Measurements from ENCODE around the gene MEMO1. TPM values are rescaled to one million over a fixed set of nuclear protein-coding genes. Genes with fewer than 3 reads are reported as not detected.
"Not testable (repeated sequence)": the region's sequence is repeated elsewhere in the genome, so short reads cannot be mapped to it uniquely, and the experiment has no call there.

The MEMO1 gene
- 66.6 and 71.3 TPM in 2 replicates for total RNA-seq

- H3K4me1 Mint-ChIP-seq (ENCODE audit: low read depth): peaks cover 41% of the 10 kb centered on the region
- intact Hi-C loops (cut with micrococcal nuclease): loop anchor here (1.0 to 10.0 kb wide), 7 partner anchors 28 to 617 kb away; partner anchors contain the start of genes BIRC6, DPY30, SLC30A6 and SPAST
- peak; percentile 89 for DNase-seq (ENCODE audit: low spot score)
- no peaks in the 10 kb centered on the region for H3K9me3 Mint-ChIP-seq
- H3K27me3 Mint-ChIP-seq (ENCODE audit: insufficient read depth): no peaks in the 10 kb centered on the region
- peak within 1 kb of the TSS; percentile 97 for H3K27ac Mint-ChIP-seq
- H3K36me3 Mint-ChIP-seq (ENCODE audit: low read depth): peaks cover 17% of the 10 kb centered on the region
- H3K4me3 Mint-ChIP-seq: peak within 1 kb of the TSS; percentile 92
Observed at GRCh38 chr2:32010670-32011484, at the start of gene MEMO1. Gene MEMO1 (minus strand): TSS chr2:32011008. CDS start chr2:32010247, 761 bp downstream.

DNA sequence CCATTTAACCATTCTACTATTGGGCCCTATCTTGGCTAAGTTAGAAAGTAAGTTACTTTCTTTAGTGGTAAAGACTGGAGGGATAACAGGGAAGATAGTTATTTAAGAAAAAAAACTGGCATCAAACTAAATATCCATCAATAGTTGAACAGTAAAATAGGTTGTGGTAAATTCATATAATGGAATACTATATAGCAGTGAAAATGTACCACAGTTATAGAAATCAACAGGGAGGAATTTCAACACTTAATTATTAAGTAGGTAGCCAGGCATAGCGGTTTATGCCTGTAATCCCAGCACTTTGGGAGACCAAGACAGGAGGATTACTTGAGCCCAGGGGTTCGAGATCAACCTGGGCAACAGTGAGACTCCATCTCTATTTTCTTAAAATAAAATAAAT lies 49.5 kb upstream of the MEMO1 start:
- H3K27ac Mint-ChIP-seq: no peak overlapping the region
- no peaks in the 10 kb centered on the region for H3K36me3 Mint-ChIP-seq (ENCODE audit: low read depth)
- DNase-seq (ENCODE audit: low spot score): no peak
- intact Hi-C loops (cut with micrococcal nuclease): loop anchor here (5.0 kb wide), 3 partner anchors 103 to 1348 kb away; no protein-coding TSS in a partner anchor
- peaks cover 21% of the 10 kb centered on the region for H3K4me1 Mint-ChIP-seq (ENCODE audit: low read depth)
- H3K4me3 Mint-ChIP-seq: no peak overlapping the region
- peaks cover 6% of the 10 kb centered on the region for H3K27me3 Mint-ChIP-seq (ENCODE audit: insufficient read depth)
- H3K9me3 Mint-ChIP-seq: no peaks in the 10 kb centered on the region

DNA sequence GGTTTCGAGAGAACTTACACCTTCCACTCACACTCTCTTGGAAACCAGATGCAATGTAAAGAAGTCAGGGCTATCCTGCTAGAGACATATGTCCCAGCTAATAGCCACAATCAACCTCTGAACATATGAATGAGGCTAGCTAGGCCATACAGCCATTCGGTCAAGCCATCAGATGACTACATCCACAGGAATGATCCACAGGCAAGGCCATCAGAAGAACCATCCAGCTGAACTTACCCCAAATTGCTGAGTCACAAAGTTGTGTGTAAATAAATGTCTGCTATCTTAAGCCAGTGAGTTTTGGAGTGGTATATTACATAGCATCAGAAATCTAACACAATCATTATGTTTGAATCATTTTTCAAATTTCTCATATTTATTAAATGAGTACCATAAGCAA lies 47.3 kb upstream of the MEMO1 start:
- H3K4me1 Mint-ChIP-seq (ENCODE audit: low read depth): peaks cover 12% of the 10 kb centered on the region
- peaks cover 6% of the 10 kb centered on the region for H3K27me3 Mint-ChIP-seq (ENCODE audit: insufficient read depth)
- no peaks in the 10 kb centered on the region for H3K9me3 Mint-ChIP-seq
- DNase-seq (ENCODE audit: low spot score): no peak
- intact Hi-C loops (cut with micrococcal nuclease): no loop called here
- no peak overlapping the region for H3K27ac Mint-ChIP-seq
- no peak overlapping the region for H3K4me3 Mint-ChIP-seq
- H3K36me3 Mint-ChIP-seq (ENCODE audit: low read depth): no peaks in the 10 kb centered on the region

DNA sequence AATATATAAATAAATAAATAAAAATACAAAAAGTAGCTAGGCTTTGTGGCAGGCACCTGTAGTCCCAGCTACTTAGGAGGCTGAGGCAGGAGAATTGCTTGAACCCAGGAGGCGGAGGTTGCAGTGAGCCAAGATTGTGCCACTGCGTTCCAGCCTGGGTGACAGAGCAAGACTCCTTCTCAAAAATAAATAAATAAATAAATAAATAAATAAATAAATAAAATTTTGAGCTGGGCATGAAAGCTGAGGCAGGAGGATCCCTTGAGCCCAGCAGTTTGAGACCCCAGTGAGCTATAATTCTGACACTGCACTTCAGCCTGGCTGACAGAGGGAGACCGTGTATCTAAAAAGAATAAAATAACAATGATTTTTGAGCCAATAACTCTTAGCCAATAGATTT lies 43.8 kb upstream of the MEMO1 start:
- DNase-seq (ENCODE audit: low spot score); H3K4me3 Mint-ChIP-seq; H3K27ac Mint-ChIP-seq; H3K4me1 Mint-ChIP-seq (ENCODE audit: low read depth); H3K36me3 Mint-ChIP-seq (ENCODE audit: low read depth); H3K27me3 Mint-ChIP-seq (ENCODE audit: insufficient read depth); intact Hi-C loops (cut with micrococcal nuclease); H3K9me3 Mint-ChIP-seq: not testable (repeated sequence)

GRCh38 chr2:32051836-32052439 lies 41.1 kb upstream of the MEMO1 start:
- H3K27ac Mint-ChIP-seq: no peak overlapping the region
- no peak overlapping the region for H3K4me3 Mint-ChIP-seq
- H3K27me3 Mint-ChIP-seq (ENCODE audit: insufficient read depth): no peaks in the 10 kb centered on the region
- H3K9me3 Mint-ChIP-seq: no peaks in the 10 kb centered on the region
- no peak for DNase-seq (ENCODE audit: low spot score)
- no peaks in the 10 kb centered on the region for H3K4me1 Mint-ChIP-seq (ENCODE audit: low read depth)
- H3K36me3 Mint-ChIP-seq (ENCODE audit: low read depth): no peaks in the 10 kb centered on the region
- intact Hi-C loops (cut with micrococcal nuclease): no loop called here

DNA sequence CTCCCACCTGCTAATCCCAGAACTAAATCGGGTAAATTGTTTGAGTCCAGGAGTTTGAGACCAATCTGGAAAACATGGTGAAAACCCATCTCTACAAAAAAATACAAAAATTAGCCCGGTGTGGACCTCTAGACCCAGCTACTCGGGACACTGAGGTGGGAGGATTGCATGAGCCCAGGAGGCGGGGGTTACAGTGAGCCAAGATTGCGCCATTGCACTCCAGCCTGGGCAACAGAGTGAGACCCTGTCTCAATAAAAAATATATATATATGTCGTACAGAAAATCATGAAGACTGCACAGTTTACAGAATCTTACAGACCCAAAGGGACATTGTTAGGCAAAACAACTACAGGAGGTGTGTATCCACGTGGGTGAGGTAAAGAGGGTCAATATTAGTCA lies 32.8 kb upstream of the MEMO1 start:
- Mint-ChIP-seq H3K4me1 (ENCODE audit: low read depth) (peaks cover 17% of the 10 kb centered on the region), H3K4me3 (no peak overlapping the region), H3K36me3 (ENCODE audit: low read depth) (no peaks in the 10 kb centered on the region), H3K27ac (no peak overlapping the region), H3K27me3 (ENCODE audit: insufficient read depth) (peaks cover 1% of the 10 kb centered on the region), H3K9me3 (no peaks in the 10 kb centered on the region)
- no peak for DNase-seq (ENCODE audit: low spot score)
- intact Hi-C loops (cut with micrococcal nuclease): no loop called here

DNA sequence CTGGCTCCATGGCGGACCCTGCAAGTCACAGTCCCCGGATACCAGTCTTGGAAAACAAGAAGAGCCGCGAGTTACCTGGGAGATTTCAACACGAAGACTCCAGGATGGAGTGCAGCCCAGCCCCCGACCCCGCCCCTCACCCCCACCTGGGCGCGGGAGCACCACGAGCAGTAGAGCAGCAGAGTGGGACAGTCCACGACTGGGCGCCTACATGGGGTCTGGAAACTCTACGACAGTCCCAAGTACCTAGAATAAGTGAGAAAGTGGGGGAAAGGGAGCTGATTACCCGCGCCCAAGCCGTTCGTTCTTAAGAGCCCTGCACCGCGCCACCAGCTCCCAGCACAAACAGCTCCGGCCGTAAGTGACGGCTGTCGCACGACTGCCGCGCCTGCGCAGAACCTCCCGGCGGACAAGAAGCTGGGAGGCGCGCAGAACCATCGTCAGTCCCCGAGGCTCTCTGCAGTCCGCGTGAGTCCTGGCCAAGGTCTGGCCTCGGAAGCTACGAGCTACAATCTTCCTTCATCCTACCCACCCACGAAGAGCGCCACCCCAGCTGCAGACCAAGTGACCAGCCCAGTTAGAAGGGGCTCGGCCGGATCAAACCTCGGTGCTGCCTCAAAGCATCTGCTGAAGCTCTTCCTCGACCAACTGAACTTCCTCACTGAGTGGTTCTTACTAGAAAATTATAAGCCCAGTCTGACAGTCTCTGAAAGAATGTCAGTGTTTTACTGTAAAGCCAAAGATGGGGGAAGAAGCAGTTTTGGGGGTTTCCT lies 28.8 kb upstream of the MEMO1 start, which contains the start of gene DPY30:
DPY30 (minus strand) TSS at position 359 of the 773 bp plus-strand sequence; CDS start at position 10, 349 bp downstream.
- intact Hi-C loops (cut with micrococcal nuclease): loop anchor here (1.0 to 5.0 kb wide), 5 partner anchors 24 to 589 kb away; partner anchors contain the start of genes MEMO1, SLC30A6, SPAST and TTC27
- Mint-ChIP-seq H3K27ac (peak within 1 kb of the TSS; percentile 93), H3K9me3 (no peaks in the 10 kb centered on the region), H3K36me3 (ENCODE audit: low read depth) (peaks cover 1% of the 10 kb centered on the region), H3K27me3 (ENCODE audit: insufficient read depth) (peaks cover 1% of the 10 kb centered on the region), H3K4me1 (ENCODE audit: low read depth) (peaks cover 17% of the 10 kb centered on the region), H3K4me3 (peak within 1 kb of the TSS; percentile 93)
- DNase-seq (ENCODE audit: low spot score): peak; percentile 86

GRCh38 chr2:32034198-32034887 lies 23.5 kb upstream of the MEMO1 start:
- peaks cover 12% of the 10 kb centered on the region for H3K36me3 Mint-ChIP-seq (ENCODE audit: low read depth)
- H3K27ac Mint-ChIP-seq; H3K27me3 Mint-ChIP-seq (ENCODE audit: insufficient read depth); DNase-seq (ENCODE audit: low spot score); H3K4me3 Mint-ChIP-seq; intact Hi-C loops (cut with micrococcal nuclease); H3K9me3 Mint-ChIP-seq: not testable (repeated sequence)
- H3K4me1 Mint-ChIP-seq (ENCODE audit: low read depth): peaks cover 19% of the 10 kb centered on the region

DNA sequence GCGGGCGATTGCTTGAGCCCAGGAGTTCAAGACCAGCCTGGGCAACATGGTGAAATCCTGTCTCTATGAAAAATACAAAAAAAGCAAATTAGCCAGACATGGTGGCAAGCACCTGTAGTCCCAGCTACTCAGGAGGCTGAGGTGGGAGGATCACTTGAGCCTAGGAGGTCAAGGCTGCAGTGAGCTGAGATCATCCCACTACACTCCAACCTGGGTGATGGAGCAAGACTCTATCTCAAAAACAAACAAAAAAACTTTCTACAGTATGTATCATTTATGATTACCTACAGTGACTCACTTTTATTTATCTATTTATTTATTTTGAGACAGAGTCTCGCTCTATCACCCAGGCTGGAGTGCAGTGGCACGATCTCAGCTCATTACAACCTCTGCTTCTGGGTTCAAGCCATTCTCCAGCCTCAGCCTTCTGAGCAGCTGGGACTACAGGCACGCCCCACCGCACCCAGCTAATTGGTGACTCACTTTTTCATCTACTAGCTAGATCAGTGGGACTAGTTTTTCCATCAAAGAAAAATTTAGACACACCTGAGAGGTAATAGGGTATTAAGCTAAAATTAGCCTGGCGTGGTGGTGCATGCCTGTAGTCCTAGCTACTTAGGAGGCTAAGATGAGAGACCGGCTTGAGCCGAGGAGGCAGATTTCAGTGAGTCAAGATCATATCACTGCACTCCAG lies 8.1 kb upstream of the MEMO1 start:
- intact Hi-C loops (cut with micrococcal nuclease): loop anchor here (5.0 to 10.0 kb wide), 2 partner anchors 116 to 787 kb away; partner anchors contain the start of gene EHD3
- DNase-seq (ENCODE audit: low spot score); H3K9me3 Mint-ChIP-seq; H3K27ac Mint-ChIP-seq; H3K27me3 Mint-ChIP-seq (ENCODE audit: insufficient read depth); H3K4me1 Mint-ChIP-seq (ENCODE audit: low read depth); H3K4me3 Mint-ChIP-seq: not testable (repeated sequence)
- H3K36me3 Mint-ChIP-seq (ENCODE audit: low read depth): peaks cover 11% of the 10 kb centered on the region

DNA sequence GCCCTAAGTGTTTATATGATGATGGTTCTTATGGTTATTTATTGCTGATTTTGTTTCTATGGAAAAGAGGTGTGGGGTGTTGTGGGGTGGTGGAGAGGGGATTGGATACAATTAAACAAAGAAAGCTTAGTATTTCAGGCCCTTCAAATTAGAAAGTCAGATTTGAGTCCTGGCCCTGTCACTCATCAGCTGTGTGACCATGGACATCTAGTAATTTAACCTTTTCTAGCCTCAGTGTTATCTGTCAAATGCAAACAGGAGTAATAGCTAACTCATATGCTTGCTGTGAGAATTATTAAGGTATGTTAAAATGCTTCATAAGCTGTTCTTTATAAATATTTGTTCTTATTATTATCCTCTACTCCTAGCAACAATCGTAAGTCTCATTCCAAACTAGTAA lies 2.1 kb upstream of the MEMO1 start:
- intact Hi-C loops (cut with micrococcal nuclease): loop anchor here (10.0 kb wide), 1 partner anchor 122 kb away; no protein-coding TSS in a partner anchor

GRCh38 chr2:32011485-32011960 lies 715 bp upstream of the MEMO1 start:
- peak overlapping the region; percentile 92 for H3K4me3 Mint-ChIP-seq
- peak overlapping the region; percentile 97 for H3K27ac Mint-ChIP-seq
- H3K36me3 Mint-ChIP-seq (ENCODE audit: low read depth): peaks cover 20% of the 10 kb centered on the region
- no peaks in the 10 kb centered on the region for H3K27me3 Mint-ChIP-seq (ENCODE audit: insufficient read depth)
- intact Hi-C loops (cut with micrococcal nuclease): loop anchor here (1.0 to 10.0 kb wide), 7 partner anchors 28 to 617 kb away; partner anchors contain the start of genes BIRC6, DPY30, SLC30A6 and SPAST
- DNase-seq (ENCODE audit: low spot score): no peak
- no peaks in the 10 kb centered on the region for H3K9me3 Mint-ChIP-seq
- peaks cover 37% of the 10 kb centered on the region for H3K4me1 Mint-ChIP-seq (ENCODE audit: low read depth)

More for the DNA sequence above, 2.1 kb upstream of the MEMO1 start:
- H3K36me3 Mint-ChIP-seq (ENCODE audit: low read depth): peaks cover 15% of the 10 kb centered on the region
- peaks cover 27% of the 10 kb centered on the region for H3K4me1 Mint-ChIP-seq (ENCODE audit: low read depth)
- H3K4me3 Mint-ChIP-seq: no peak overlapping the region
- H3K27me3 Mint-ChIP-seq (ENCODE audit: insufficient read depth): no peaks in the 10 kb centered on the region
- H3K9me3 Mint-ChIP-seq: no peaks in the 10 kb centered on the region
- no peak overlapping the region for H3K27ac Mint-ChIP-seq
- no peak for DNase-seq (ENCODE audit: low spot score)

All from activated T-helper 1 cell treated with anti-CD3 and anti-CD28 coated beads, Interleukin-12 subunit alpha, Interleukin-12 subunit beta, Interleukin-2, Interleukin-4 antibody, amounts not matched to agents 30 ng/mL and 10 ng/mL and 1 ng/mL, durations not matched to agents 14 hours and 24 hours and 36 hours (primary cell).